ENCODE results near the gene DAB2IP.

The DAB2IP gene

GRCh38 chr9:121725008-121725775, 73.8 kb downstream of the DAB2IP start:
- Histone ChIP-seq H3K4me1 (ENCODE audit: insufficient read depth, low read length, severe bottlenecking) (peaks cover 17% of the 10 kb centered on the region), H3K4me3 (ENCODE audit: low read depth, low read length, poor library complexity, severe bottlenecking) (no peak overlapping the region), H3K4me2 (ENCODE audit: low read length) (no peak overlapping the region), H3K27me3 (ENCODE audit: insufficient read depth, low read length) (no peaks in the 10 kb centered on the region), H3K9me3 (ENCODE audit: low read length) (no peaks in the 10 kb centered on the region), H3K36me3 (ENCODE audit: insufficient read depth, low read length) (no peaks in the 10 kb centered on the region), H2AFZ (ENCODE audit: low read length) (no peak overlapping the region), H3K9me2 (ENCODE audit: low read depth, low read length) (no peaks in the 10 kb centered on the region), H3K27ac (ENCODE audit: low read depth, low read length, poor library complexity, severe bottlenecking) (no peak overlapping the region), H3K9ac (ENCODE audit: low read length) (no peak overlapping the region), H3K79me2 (ENCODE audit: insufficient read depth, low read length) (no peaks in the 10 kb centered on the region), H4K20me1 (ENCODE audit: insufficient read depth, low read length) (no peaks in the 10 kb centered on the region), H3F3A (ENCODE audit: insufficient read depth, low read length) (no peaks in the 10 kb centered on the region)
- TF ChIP-seq, protein P1, sequence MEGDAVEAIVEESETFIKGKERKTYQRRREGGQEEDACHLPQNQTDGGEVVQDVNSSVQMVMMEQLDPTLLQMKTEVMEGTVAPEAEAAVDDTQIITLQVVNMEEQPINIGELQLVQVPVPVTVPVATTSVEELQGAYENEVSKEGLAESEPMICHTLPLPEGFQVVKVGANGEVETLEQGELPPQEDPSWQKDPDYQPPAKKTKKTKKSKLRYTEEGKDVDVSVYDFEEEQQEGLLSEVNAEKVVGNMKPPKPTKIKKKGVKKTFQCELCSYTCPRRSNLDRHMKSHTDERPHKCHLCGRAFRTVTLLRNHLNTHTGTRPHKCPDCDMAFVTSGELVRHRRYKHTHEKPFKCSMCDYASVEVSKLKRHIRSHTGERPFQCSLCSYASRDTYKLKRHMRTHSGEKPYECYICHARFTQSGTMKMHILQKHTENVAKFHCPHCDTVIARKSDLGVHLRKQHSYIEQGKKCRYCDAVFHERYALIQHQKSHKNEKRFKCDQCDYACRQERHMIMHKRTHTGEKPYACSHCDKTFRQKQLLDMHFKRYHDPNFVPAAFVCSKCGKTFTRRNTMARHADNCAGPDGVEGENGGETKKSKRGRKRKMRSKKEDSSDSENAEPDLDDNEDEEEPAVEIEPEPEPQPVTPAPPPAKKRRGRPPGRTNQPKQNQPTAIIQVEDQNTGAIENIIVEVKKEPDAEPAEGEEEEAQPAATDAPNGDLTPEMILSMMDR (IDR thresholded peaks at IDR 0.05; ENCODE audit: low read length), result no peak
- no peak for TF ChIP-seq EZH2 (IDR thresholded peaks at IDR 0.05; ENCODE audit: borderline replicate concordance, low read length)

DNA sequence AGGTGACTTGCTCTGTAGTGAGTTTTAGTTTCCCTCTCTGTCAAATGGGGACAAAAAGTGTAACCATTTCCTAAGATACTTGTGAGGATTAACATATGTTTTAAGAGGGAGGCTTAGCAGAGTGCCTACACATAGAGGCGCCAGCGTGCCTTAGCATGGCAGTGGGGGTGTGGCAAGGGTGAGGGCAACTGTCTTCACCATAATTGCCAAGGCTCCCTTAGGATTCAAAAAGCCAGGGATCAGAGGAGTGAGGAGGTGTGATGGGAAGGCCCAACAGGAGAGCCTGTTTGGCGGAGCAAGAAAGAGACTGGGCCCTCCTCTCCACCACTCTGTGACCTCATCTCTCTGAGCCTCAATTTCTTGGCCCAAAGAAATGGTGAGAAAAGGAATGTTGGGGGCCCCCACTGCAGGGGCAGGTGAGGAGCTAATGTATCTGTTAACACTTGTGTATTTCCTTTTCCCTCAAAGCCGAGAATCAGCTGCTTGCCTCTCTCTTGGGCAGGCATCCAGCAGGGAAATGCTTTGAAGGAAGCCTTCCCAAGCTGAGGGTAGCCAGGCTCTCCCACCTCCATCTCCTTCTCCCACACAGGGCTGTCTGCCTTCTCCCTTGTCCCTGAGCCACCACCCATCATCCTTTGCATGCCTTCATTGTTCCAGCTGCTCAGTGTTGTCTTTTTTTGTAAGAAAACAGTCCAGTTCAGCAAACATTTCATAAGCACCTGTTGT, 76.0 kb downstream of the DAB2IP start:
- no peak overlapping the region for H3K9ac ChIP-seq (ENCODE audit: low read length)
- H4K20me1 ChIP-seq (ENCODE audit: insufficient read depth, low read length), result no peaks in the 10 kb centered on the region
- no peak overlapping the region for H2AFZ ChIP-seq (ENCODE audit: low read length)
- H3K4me1 ChIP-seq (ENCODE audit: insufficient read depth, low read length, severe bottlenecking), result peaks cover 30% of the 10 kb centered on the region
- no peaks in the 10 kb centered on the region for H3K36me3 ChIP-seq (ENCODE audit: insufficient read depth, low read length)
- no peaks in the 10 kb centered on the region for H3K9me2 ChIP-seq (ENCODE audit: low read depth, low read length)
- no peaks in the 10 kb centered on the region for H3K27me3 ChIP-seq (ENCODE audit: insufficient read depth, low read length)
- H3K4me2 ChIP-seq (ENCODE audit: low read length), result no peak overlapping the region
- H3K4me3 ChIP-seq (ENCODE audit: low read depth, low read length, poor library complexity, severe bottlenecking), result no peak overlapping the region
- no peaks in the 10 kb centered on the region for H3K9me3 ChIP-seq (ENCODE audit: low read length)
- no peak overlapping the region for H3K27ac ChIP-seq (ENCODE audit: low read depth, low read length, poor library complexity, severe bottlenecking)
- H3K79me2 ChIP-seq (ENCODE audit: insufficient read depth, low read length), result no peaks in the 10 kb centered on the region
- no peaks in the 10 kb centered on the region for H3F3A ChIP-seq (ENCODE audit: insufficient read depth, low read length)
- no peak for TF ChIP-seq EZH2 (IDR thresholded peaks at IDR 0.05; ENCODE audit: borderline replicate concordance, low read length)
- TF ChIP-seq, protein P1 (IDR thresholded peaks at IDR 0.05; ENCODE audit: low read length), result no peak

DNA sequence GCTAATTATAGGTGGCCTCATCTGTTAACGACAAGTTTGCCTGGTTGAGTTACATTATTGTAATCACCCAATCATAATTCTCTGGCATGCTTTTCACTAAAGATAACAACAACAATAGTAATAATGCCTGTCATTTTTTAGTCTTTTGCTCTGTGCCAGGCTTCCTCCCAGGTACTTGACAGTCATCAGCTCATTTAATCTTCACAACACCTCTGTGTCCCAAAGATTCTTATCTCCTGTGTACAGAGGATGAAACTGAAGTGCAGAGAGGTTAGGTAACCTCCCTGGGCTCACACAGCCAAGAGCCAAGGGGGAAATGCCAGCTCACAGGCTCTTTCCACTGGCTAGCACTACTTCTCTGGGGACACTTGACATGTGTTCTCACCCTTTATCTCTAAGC, 77.5 kb downstream of the DAB2IP start:
- H3K36me3 ChIP-seq (ENCODE audit: insufficient read depth, low read length), result no peaks in the 10 kb centered on the region
- no peak overlapping the region for H2AFZ ChIP-seq (ENCODE audit: low read length)
- H3K27ac ChIP-seq (ENCODE audit: low read depth, low read length, poor library complexity, severe bottlenecking), result no peak overlapping the region
- no peaks in the 10 kb centered on the region for H3K9me2 ChIP-seq (ENCODE audit: low read depth, low read length)
- H3K79me2 ChIP-seq (ENCODE audit: insufficient read depth, low read length), result no peaks in the 10 kb centered on the region
- peaks cover 44% of the 10 kb centered on the region for H3K4me1 ChIP-seq (ENCODE audit: insufficient read depth, low read length, severe bottlenecking)
- no peak overlapping the region for H3K4me3 ChIP-seq (ENCODE audit: low read depth, low read length, poor library complexity, severe bottlenecking)
- H3K9ac ChIP-seq (ENCODE audit: low read length), result no peak overlapping the region
- no peaks in the 10 kb centered on the region for H3F3A ChIP-seq (ENCODE audit: insufficient read depth, low read length)
- no peaks in the 10 kb centered on the region for H3K9me3 ChIP-seq (ENCODE audit: low read length)
- H3K4me2 ChIP-seq (ENCODE audit: low read length), result no peak overlapping the region
- TF ChIP-seq EZH2 (IDR thresholded peaks at IDR 0.05; ENCODE audit: borderline replicate concordance, low read length), result no peak
- TF ChIP-seq, protein P1 (IDR thresholded peaks at IDR 0.05; ENCODE audit: low read length), result no peak
- no peaks in the 10 kb centered on the region for H4K20me1 ChIP-seq (ENCODE audit: insufficient read depth, low read length)
- H3K27me3 ChIP-seq (ENCODE audit: insufficient read depth, low read length), result no peaks in the 10 kb centered on the region

Measured in OCI-LY1 (cell line).